Gastroesophageal sphincter (tissue), 3 donors: Measurements from ENCODE around the gene IGFL4.

Experiments
- EP300 ChIP-seq: sonication (generic); formaldehyde crosslinking; IDR thresholded peaks from one replicate; pipeline ENCODE4 v1.6.1; 2017; ENCODE audit warnings: antibody characterized with exemption, mild to moderate bottlenecking
- POLR2A ChIP-seq, 2 donors: fragments of 450-650 bp; IDR thresholded peaks; one replicate each; pipeline ENCODE4 v1.6.1; 2017; ENCODE audit warnings: antibody characterized with exemption in 2 of 2, mild to moderate bottlenecking in 2 of 2, moderate library complexity in 1 of 2
- POLR2AphosphoS5 ChIP-seq: sonication (generic); formaldehyde crosslinking; IDR thresholded peaks from one replicate; pipeline ENCODE4 v1.6.1; 2017; ENCODE audit warnings: antibody characterized with exemption
- TF ChIP-seq, protein P1 (sequence below), 4 experiments: fragments of 200-600 bp in 2 of 4; fragments of 450-650 bp in 2 of 4; sonication (generic) in 1 of 4; IDR thresholded peaks; one replicate each; pipeline ENCODE4 v1.5.1; 2017 to 2019; ENCODE audit warnings: antibody characterized with exemption in 4 of 4, mild to moderate bottlenecking in 2 of 4, moderate library complexity in 2 of 4

DNA sequence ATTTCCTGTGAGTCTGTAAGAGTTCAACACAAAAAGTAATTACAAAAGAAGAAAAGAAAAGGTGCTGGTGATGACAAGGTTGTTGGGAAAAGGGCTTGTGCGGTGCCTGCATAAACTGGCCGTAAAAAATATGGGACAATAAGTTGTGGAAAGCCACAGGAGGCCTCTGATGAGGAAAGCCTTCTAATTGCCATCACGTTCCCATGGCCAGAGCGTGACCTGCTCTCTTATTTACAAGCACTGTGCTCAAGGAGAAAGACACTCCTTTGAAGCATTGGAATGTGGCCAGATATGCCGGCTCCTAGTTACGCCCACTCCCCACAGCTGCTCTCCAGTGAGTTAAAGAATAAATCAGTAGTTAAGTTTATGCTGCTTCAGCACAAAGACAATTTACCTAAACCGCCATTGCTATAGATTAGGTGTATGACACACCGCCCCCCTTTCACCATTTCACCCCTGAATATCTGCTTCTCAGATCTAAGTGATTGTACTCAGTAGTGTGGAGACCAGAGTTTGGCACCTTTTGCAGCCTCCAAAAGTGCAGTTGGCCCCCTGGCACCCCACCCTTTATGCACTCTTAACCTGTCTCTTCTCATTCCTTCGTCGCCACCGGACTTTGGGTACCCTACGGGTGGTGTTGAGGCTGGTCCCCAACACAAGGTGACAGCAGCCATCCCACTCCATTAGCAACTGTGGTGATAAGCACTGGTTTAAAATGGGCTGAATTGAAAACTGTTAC is 9.8 kb downstream of the IGFL4 start:
- TF ChIP-seq, protein P1, sequence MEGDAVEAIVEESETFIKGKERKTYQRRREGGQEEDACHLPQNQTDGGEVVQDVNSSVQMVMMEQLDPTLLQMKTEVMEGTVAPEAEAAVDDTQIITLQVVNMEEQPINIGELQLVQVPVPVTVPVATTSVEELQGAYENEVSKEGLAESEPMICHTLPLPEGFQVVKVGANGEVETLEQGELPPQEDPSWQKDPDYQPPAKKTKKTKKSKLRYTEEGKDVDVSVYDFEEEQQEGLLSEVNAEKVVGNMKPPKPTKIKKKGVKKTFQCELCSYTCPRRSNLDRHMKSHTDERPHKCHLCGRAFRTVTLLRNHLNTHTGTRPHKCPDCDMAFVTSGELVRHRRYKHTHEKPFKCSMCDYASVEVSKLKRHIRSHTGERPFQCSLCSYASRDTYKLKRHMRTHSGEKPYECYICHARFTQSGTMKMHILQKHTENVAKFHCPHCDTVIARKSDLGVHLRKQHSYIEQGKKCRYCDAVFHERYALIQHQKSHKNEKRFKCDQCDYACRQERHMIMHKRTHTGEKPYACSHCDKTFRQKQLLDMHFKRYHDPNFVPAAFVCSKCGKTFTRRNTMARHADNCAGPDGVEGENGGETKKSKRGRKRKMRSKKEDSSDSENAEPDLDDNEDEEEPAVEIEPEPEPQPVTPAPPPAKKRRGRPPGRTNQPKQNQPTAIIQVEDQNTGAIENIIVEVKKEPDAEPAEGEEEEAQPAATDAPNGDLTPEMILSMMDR (IDR thresholded peaks at IDR 0.05) = no peak
- TF ChIP-seq POLR2A (IDR thresholded peaks at IDR 0.05) = no peak
- no peak for TF ChIP-seq EP300
- no peak for TF ChIP-seq POLR2AphosphoS5
